ENCODE data around the gene CXCR6. TPM values are rescaled to one million over a fixed set of nuclear protein-coding genes. Genes with fewer than 3 reads are reported as not detected.

Gene CXCR6
- total and polyA plus RNA-seq, 2 of the 8 experiments (the other 6 are each of a cell fraction or from before 2014, with no cell fraction given), result not detected

- TF ChIP-seq TCF12 (IDR thresholded peaks at IDR 0.05; ENCODE audit: low read depth, low read length) (no peak), ATF2 (IDR thresholded peaks at IDR 0.05; ENCODE audit: low read length) (no peak), SRF (IDR thresholded peaks at IDR 0.05; ENCODE audit: low read depth, low read length) (no peak), RAD21 (IDR thresholded peaks at IDR 0.05 in 1 of 2, conservative IDR thresholded peaks at IDR 0.05 in 1 of 2; ENCODE audit: low read depth in 2 of 2, low read length in 2 of 2) (no peak), FOSL1 (IDR thresholded peaks at IDR 0.05; ENCODE audit: insufficient read depth, low read depth, low read length) (no peak), NRF1 (IDR thresholded peaks at IDR 0.05; ENCODE audit: low read depth, low read length) (no peak), SAP30 (IDR thresholded peaks at IDR 0.05; ENCODE audit: insufficient read depth, insufficient replicate concordance, low read length) (no peak)
These were observed 15.1 kb downstream of the CXCR6 start (continued) for GRCh38 chr3:45958321-45958791.
